ENCODE results near the gene PACRGL. TPM values are rescaled to one million over a fixed set of nuclear protein-coding genes. Genes with fewer than 3 reads are reported as not detected.

Gene PACRGL
- total and polyA plus RNA-seq, 9 of the 15 experiments (the other 6 are each of a cell fraction or from before 2014, with no cell fraction given): 6.6 to 55.0 (median 27.5) TPM

DNA sequence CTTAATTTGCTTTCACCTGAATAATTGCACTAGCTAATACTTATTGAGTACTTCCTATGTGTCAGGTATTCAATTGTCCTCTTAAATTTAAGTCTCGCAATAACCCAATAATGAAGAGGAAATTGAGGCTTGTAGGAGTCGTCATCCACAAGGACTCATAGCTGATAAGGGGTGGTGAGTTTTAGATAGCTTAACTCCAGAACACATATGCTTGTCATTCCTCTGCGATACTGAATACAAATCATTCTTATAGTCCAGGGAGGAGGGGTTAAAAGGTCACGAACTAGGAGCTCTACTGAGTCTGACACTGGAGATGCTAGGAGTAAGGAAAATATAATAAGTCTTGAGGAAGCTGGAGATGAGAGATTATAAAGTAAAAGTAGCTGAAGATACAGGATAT is 1.4 kb upstream of the PACRGL start (continued):
- TF ChIP-seq, protein P1, sequence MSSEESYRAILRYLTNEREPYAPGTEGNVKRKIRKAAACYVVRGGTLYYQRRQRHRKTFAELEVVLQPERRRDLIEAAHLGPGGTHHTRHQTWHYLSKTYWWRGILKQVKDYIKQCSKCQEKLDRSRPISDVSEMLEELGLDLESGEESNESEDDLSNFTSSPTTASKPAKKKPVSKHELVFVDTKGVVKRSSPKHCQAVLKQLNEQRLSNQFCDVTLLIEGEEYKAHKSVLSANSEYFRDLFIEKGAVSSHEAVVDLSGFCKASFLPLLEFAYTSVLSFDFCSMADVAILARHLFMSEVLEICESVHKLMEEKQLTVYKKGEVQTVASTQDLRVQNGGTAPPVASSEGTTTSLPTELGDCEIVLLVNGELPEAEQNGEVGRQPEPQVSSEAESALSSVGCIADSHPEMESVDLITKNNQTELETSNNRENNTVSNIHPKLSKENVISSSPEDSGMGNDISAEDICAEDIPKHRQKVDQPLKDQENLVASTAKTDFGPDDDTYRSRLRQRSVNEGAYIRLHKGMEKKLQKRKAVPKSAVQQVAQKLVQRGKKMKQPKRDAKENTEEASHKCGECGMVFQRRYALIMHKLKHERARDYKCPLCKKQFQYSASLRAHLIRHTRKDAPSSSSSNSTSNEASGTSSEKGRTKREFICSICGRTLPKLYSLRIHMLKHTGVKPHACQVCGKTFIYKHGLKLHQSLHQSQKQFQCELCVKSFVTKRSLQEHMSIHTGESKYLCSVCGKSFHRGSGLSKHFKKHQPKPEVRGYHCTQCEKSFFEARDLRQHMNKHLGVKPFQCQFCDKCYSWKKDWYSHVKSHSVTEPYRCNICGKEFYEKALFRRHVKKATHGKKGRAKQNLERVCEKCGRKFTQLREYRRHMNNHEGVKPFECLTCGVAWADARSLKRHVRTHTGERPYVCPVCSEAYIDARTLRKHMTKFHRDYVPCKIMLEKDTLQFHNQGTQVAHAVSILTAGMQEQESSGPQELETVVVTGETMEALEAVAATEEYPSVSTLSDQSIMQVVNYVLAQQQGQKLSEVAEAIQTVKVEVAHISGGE (CRISPR knock-in tag; IDR thresholded peaks at IDR 0.05): peak in 1 of 3 experiments; percentile 46; a peak in 2 of 6 replicates
- TF ChIP-seq, protein P2, sequence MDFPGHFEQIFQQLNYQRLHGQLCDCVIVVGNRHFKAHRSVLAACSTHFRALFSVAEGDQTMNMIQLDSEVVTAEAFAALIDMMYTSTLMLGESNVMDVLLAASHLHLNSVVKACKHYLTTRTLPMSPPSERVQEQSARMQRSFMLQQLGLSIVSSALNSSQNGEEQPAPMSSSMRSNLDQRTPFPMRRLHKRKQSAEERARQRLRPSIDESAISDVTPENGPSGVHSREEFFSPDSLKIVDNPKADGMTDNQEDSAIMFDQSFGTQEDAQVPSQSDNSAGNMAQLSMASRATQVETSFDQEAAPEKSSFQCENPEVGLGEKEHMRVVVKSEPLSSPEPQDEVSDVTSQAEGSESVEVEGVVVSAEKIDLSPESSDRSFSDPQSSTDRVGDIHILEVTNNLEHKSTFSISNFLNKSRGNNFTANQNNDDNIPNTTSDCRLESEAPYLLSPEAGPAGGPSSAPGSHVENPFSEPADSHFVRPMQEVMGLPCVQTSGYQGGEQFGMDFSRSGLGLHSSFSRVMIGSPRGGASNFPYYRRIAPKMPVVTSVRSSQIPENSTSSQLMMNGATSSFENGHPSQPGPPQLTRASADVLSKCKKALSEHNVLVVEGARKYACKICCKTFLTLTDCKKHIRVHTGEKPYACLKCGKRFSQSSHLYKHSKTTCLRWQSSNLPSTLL (IDR thresholded peaks at IDR 0.05): no peak
- TF ChIP-seq NR3C1 (CRISPR knock-in tag; IDR thresholded peaks at IDR 0.05) (no peak), MEIS2 (IDR thresholded peaks at IDR 0.05; ENCODE audit: partially characterized antibody) (peak; percentile 94), MED1 (CRISPR knock-in tag; IDR thresholded peaks at IDR 0.05; ENCODE audit: borderline replicate concordance) (no peak), RUNX1 (IDR thresholded peaks at IDR 0.05; ENCODE audit: low read depth) (no peak), POLR3A (IDR thresholded peaks at IDR 0.05; ENCODE audit: borderline replicate concordance, extremely low read depth, insufficient read depth, insufficient read length) (no peak), POU5F1 (IDR thresholded peaks at IDR 0.05; ENCODE audit: borderline replicate concordance, low read depth, low read length, partially characterized antibody) (no peak), SP1 (CRISPR knock-in tag; IDR thresholded peaks at IDR 0.05) (no peak), ZBTB17 (CRISPR knock-in tag; IDR thresholded peaks at IDR 0.05) (no peak), SMC3 (conservative IDR thresholded peaks at IDR 0.05; ENCODE audit: insufficient read depth, low read depth, low read length) (no peak), KAT7 (CRISPR knock-in tag; IDR thresholded peaks at IDR 0.05; ENCODE audit: borderline replicate concordance) (no peak)
- TF ChIP-seq, protein P3, sequence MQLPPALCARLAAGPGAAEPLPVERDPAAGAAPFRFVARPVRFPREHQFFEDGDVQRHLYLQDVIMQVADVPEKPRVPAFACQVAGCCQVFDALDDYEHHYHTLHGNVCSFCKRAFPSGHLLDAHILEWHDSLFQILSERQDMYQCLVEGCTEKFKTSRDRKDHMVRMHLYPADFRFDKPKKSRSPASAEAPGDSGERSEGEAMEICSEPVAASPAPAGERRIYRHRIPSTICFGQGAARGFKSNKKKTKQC (CRISPR knock-in tag; IDR thresholded peaks at IDR 0.05): no peak
- TF ChIP-seq, protein P4, sequence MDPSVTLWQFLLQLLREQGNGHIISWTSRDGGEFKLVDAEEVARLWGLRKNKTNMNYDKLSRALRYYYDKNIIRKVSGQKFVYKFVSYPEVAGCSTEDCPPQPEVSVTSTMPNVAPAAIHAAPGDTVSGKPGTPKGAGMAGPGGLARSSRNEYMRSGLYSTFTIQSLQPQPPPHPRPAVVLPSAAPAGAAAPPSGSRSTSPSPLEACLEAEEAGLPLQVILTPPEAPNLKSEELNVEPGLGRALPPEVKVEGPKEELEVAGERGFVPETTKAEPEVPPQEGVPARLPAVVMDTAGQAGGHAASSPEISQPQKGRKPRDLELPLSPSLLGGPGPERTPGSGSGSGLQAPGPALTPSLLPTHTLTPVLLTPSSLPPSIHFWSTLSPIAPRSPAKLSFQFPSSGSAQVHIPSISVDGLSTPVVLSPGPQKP (CRISPR knock-in tag; IDR thresholded peaks at IDR 0.05): no peak
- TF ChIP-seq, protein P5, sequence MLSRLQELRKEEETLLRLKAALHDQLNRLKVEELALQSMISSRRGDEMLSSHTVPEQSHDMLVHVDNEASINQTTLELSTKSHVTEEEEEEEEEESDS (CRISPR knock-in tag; IDR thresholded peaks at IDR 0.05): no peak
- TF ChIP-seq, protein P6, sequence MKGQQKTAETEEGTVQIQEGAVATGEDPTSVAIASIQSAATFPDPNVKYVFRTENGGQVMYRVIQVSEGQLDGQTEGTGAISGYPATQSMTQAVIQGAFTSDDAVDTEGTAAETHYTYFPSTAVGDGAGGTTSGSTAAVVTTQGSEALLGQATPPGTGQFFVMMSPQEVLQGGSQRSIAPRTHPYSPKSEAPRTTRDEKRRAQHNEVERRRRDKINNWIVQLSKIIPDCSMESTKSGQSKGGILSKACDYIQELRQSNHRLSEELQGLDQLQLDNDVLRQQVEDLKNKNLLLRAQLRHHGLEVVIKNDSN (CRISPR knock-in tag; IDR thresholded peaks at IDR 0.05): no peak
